ENCODE results near the gene PSMG4. TPM values are rescaled to one million over a fixed set of nuclear protein-coding genes. Genes with fewer than 3 reads are reported as not detected.

Gene PSMG4
- total and polyA plus RNA-seq, 10 of the 15 experiments (the other 5 are each of a cell fraction or from before 2014, with no cell fraction given) = 7.1 to 62.6 (median 29.8) TPM

- TF ChIP-seq TBL1XR1 (IDR thresholded peaks at IDR 0.05; ENCODE audit: low read depth, low read length) (no peak), E4F1 (IDR thresholded peaks at IDR 0.05; ENCODE audit: borderline replicate concordance, partially characterized antibody) (no peak), USF2 (IDR thresholded peaks at IDR 0.05; ENCODE audit: borderline replicate concordance, low read depth, low read length) (no peak)
Measured at GRCh38 chr6:3266170-3266569, 7.4 kb downstream of the PSMG4 start (continued).

DNA sequence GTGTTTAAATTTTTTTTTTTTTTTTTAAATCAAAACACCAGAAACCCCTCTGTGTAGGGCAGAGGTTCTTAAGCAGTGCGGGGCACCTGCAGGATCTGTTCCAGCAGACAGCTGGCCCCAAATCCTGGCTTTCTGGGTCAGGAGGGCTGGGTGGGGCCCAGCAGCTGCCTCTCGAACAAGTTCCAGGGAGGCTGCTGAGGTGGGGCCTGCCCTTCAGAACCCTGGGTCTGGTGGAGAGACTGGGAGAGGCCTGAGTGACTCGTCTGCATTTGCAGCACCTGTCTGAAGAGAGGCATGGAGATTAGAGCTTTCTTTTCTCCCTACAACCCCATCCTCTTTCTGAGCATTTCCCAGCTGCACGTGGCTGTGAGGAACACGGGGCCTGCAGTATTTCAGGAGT, 8.4 kb downstream of the PSMG4 start:
- no peaks in the 10 kb centered on the region for H3K4me1 ChIP-seq (ENCODE audit: control insufficient read depth, insufficient read depth, low read length)
- no peak overlapping the region for H2AFZ ChIP-seq (ENCODE audit: control insufficient read depth, low read depth, low read length)
- ATAC-seq (no peak), DNase-seq (ENCODE audit: low read depth, low spot score) (no peak), FAIRE-seq (no peak)
- H3K27ac ChIP-seq (ENCODE audit: control insufficient read depth, insufficient read depth) = no peak overlapping the region
- RAD21 ChIA-PET (ENCODE audit: unreplicated experiment) = no interaction called here
- H3K36me3 ChIP-seq (ENCODE audit: control insufficient read depth in 2 of 2, insufficient read depth in 2 of 2, low read length in 1 of 2) = peaks cover 21 to 29% of the 10 kb centered on the region in 2 experiments
- in situ Hi-C loops (cut with MboI) = no loop called here
- intact Hi-C loops (cut with micrococcal nuclease; ENCODE audit: unreplicated experiment) = no loop called here
- no peak overlapping the region for H3K4me3 ChIP-seq
- no peaks in the 10 kb centered on the region for H3K27me3 ChIP-seq (replicated peaks in 1 of 2; ENCODE audit: control insufficient read depth in 2 of 2, insufficient read depth in 2 of 2, low read length in 1 of 2)
- H3K4me2 ChIP-seq (ENCODE audit: control insufficient read depth, insufficient read depth) = no peak overlapping the region
- no peak overlapping the region for H3K9ac ChIP-seq (ENCODE audit: control insufficient read depth, insufficient read depth, low read length)
- POLR2A ChIA-PET = no interaction called here
- H4K20me1 ChIP-seq (ENCODE audit: control insufficient read depth, insufficient read depth) = no peaks in the 10 kb centered on the region
- 95% methylated on average over 5 of the region's 5 CpGs for WGBS (ENCODE audit: insufficient coverage, insufficient replicate concordance, low lambda C conversion rate, missing lambda C conversion rate)
- H3K9me3 ChIP-seq (replicated peaks; ENCODE audit: control insufficient read depth, insufficient read depth, low read length) = no peaks in the 10 kb centered on the region
- H3K79me2 ChIP-seq (ENCODE audit: control insufficient read depth, insufficient read depth, low read length) = peaks cover 19% of the 10 kb centered on the region
- SMC1A ChIA-PET (ENCODE audit: uncharacterized antibody, unreplicated experiment) = no interaction called here
- BruUV-seq (replicated peaks) = no TSS peak
- CTCF ChIA-PET = interaction anchor here (1.1 to 1.2 kb wide), 2 partner anchors 13 to 16 kb away, joined by 3 read pairs; no protein-coding TSS in a partner anchor
- no peak for TF ChIP-seq CTCF (IDR thresholded peaks at IDR 0.05 in 2 of 3, conservative IDR thresholded peaks at IDR 0.05 in 1 of 3; ENCODE audit: control insufficient read depth in 2 of 3, extremely low read depth in 1 of 3, insufficient read depth in 1 of 3, low read depth in 3 of 3, low read length in 3 of 3)
- no peak for TF ChIP-seq HDAC6 (IDR thresholded peaks at IDR 0.05; ENCODE audit: unreplicated experiment)
- TF ChIP-seq, protein P1, sequence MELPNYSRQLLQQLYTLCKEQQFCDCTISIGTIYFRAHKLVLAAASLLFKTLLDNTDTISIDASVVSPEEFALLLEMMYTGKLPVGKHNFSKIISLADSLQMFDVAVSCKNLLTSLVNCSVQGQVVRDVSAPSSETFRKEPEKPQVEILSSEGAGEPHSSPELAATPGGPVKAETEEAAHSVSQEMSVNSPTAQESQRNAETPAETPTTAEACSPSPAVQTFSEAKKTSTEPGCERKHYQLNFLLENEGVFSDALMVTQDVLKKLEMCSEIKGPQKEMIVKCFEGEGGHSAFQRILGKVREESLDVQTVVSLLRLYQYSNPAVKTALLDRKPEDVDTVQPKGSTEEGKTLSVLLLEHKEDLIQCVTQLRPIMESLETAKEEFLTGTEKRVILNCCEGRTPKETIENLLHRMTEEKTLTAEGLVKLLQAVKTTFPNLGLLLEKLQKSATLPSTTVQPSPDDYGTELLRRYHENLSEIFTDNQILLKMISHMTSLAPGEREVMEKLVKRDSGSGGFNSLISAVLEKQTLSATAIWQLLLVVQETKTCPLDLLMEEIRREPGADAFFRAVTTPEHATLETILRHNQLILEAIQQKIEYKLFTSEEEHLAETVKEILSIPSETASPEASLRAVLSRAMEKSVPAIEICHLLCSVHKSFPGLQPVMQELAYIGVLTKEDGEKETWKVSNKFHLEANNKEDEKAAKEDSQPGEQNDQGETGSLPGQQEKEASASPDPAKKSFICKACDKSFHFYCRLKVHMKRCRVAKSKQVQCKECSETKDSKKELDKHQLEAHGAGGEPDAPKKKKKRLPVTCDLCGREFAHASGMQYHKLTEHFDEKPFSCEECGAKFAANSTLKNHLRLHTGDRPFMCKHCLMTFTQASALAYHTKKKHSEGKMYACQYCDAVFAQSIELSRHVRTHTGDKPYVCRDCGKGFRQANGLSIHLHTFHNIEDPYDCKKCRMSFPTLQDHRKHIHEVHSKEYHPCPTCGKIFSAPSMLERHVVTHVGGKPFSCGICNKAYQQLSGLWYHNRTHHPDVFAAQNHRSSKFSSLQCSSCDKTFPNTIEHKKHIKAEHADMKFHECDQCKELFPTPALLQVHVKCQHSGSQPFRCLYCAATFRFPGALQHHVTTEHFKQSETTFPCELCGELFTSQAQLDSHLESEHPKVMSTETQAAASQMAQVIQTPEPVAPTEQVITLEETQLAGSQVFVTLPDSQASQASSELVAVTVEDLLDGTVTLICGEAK (IDR thresholded peaks at IDR 0.05; ENCODE audit: borderline replicate concordance) = no peak
- TF ChIP-seq ZBTB11 (CRISPR knock-in tag; IDR thresholded peaks at IDR 0.05) = no peak

Data from GM12878 (cell line).